K562 (cell line): ENCODE data around the gene NFAM1. TPM values are rescaled to one million over a fixed set of nuclear protein-coding genes. Genes with fewer than 3 reads are reported as not detected.

ENCODE experiments used
- ARID1B ChIP-seq: fragments of 450-650 bp; IDR thresholded peaks from 2 replicates; pipeline ENCODE4 v1.6.1; 2016; ENCODE audit warnings: antibody characterized with exemption, mild to moderate bottlenecking, inconsistent platforms
- ASH1L ChIP-seq: fragments of 450-650 bp; IDR thresholded peaks from 2 replicates; pipeline ENCODE4 v1.6.1; 2018; ENCODE audit warnings: borderline replicate concordance, mild to moderate bottlenecking, low read depth; ENCODE audit not compliant: partially characterized antibody
- ATF1 ChIP-seq, 2 experiments: fragments of 450-650 bp in 1 of 2; IDR thresholded peaks; 2 replicates each; pipeline ENCODE4 v1.6.1; 2016; ENCODE audit warnings: missing compliant biosample characterization in 1 of 2, missing genetic modification characterization in 1 of 2
- CREM ChIP-seq: IDR thresholded peaks from 2 replicates; pipeline ENCODE4 v1.6.1; 2014; ENCODE audit warnings: antibody characterized with exemption, low read depth
- CSDE1 ChIP-seq, 2 experiments: fragments of 450-650 bp; IDR thresholded peaks; 2 replicates each; pipeline ENCODE4 v1.6.1; 2016; ENCODE audit warnings: mild to moderate bottlenecking in 1 of 2
- E4F1 ChIP-seq: fragments of 250-450 bp; sonication (Bioruptor Pico); IDR thresholded peaks from 2 replicates; pipeline ENCODE4 v1.5.0; 2021; ENCODE audit warnings: mild to moderate bottlenecking, borderline replicate concordance
- MTA2 ChIP-seq: fragments of 450-650 bp; IDR thresholded peaks from 2 replicates; pipeline ENCODE4 v1.6.1; 2016; ENCODE audit warnings: low read depth
- NCOR1 ChIP-seq: fragments of 450-650 bp; IDR thresholded peaks from 2 replicates; pipeline ENCODE4 v1.6.1; 2016; ENCODE audit warnings: mild to moderate bottlenecking, moderate library complexity
- NRF1 ChIP-seq, 2 experiments: fragments of 450-650 bp; IDR thresholded peaks in 1 of 2; conservative IDR thresholded peaks in 1 of 2; 2 replicates each; pipeline ENCODE4 v1.6.1; 2014; ENCODE audit warnings: mild to moderate bottlenecking in 2 of 2
- PRDM10 ChIP-seq: fragments of 450-650 bp; IDR thresholded peaks from 2 replicates; pipeline ENCODE4 v1.6.1; 2018; ENCODE audit not compliant: partially characterized antibody
- RFX7 ChIP-seq: fragments of 250-450 bp; sonication (Bioruptor Pico); IDR thresholded peaks from 2 replicates; pipeline ENCODE4 v1.5.1; 2021; ENCODE audit warnings: mild to moderate bottlenecking
- SIN3A ChIP-seq, 2 experiments: fragments of 150-350 bp in 1 of 2; IDR thresholded peaks; 2 replicates each; pipeline ENCODE4 v1.6.1; 2011 to 2016; ENCODE audit warnings: borderline replicate concordance in 2 of 2, low read depth in 2 of 2, low read length in 2 of 2, mild to moderate bottlenecking in 2 of 2, moderate library complexity in 2 of 2; ENCODE audit not compliant: control insufficient read depth in 1 of 2
- SOX6 ChIP-seq: fragments of 450-650 bp; IDR thresholded peaks from 2 replicates; pipeline ENCODE4 v1.6.1; 2014; ENCODE audit warnings: mild to moderate bottlenecking
- TAF1 ChIP-seq: IDR thresholded peaks from 2 replicates; pipeline ENCODE4 v1.6.1; 2011; ENCODE audit warnings: mild to moderate bottlenecking, low read length, moderate library complexity; ENCODE audit not compliant: insufficient read depth, control insufficient read depth, severe bottlenecking; ENCODE audit errors: extremely low read depth
- ZNF253 ChIP-seq: fragments of 250-450 bp; sonication (Bioruptor Pico); conservative IDR thresholded peaks from 2 replicates; pipeline ENCODE4 v1.6.1; 2021; ENCODE audit warnings: mild to moderate bottlenecking
- ZNF445 ChIP-seq: fragments of 250-450 bp; sonication (Bioruptor Pico); IDR thresholded peaks from 2 replicates; pipeline ENCODE4 v1.4.0; 2020; ENCODE audit warnings: low read depth, mild to moderate bottlenecking, moderate library complexity
- ZNF76 ChIP-seq: fragments of 250-450 bp; sonication (Bioruptor Pico); IDR thresholded peaks from 2 replicates; pipeline ENCODE4 v1.4.0; 2020; ENCODE audit warnings: mild to moderate bottlenecking, moderate library complexity, borderline replicate concordance
- polyA plus RNA-seq, 8 experiments: library from polyadenylated mRNA; depleted of rRNA in 4 of 8; stranded (reverse) in 5 of 8; unstranded in 3 of 8; fragments of >200 nt; fragmentation: Nextera tagmentation in 2 of 8; fragmentation: Illumina TruSeq in 1 of 8; extraction: Ambion mirVana in 2 of 8; extraction: Trizol in 1 of 8; gene quantifications; 2 replicates each; pipeline versions ENCODE4 v1.2.1 to v1.2.3, GENCODE V29; 2011 to 2014; ENCODE audit warnings: inconsistent platforms in 1 of 8, missing spikeins in 1 of 8
- total RNA-seq, 7 experiments: library from RNA; depleted of rRNA in 6 of 7; stranded (reverse); fragments of >200 nt in 6 of 7; fragmentation: Illumina TruSeq in 2 of 7; extraction: Trizol in 2 of 7; gene quantifications; 2 replicates each; pipeline versions ENCODE4 v1.2.1 to v1.2.3, GENCODE V29; 2011 to 2021; ENCODE audit warnings: low replicate concordance in 1 of 7

NFAM1 gene
- total and polyA plus RNA-seq, 9 of the 15 experiments (the other 6 are each of a cell fraction or from before 2014, with no cell fraction given) = 0.01 to 0.18 (median 0.03) TPM; not detected in 5

GRCh38 chr22:42444077-42444904 lies 12.1 kb upstream of the NFAM1 start (continued):
- TF ChIP-seq SOX6 (no peak; the same call in 1 of the 2 replicates), E4F1 (no peak), SIN3A (IDR thresholded peaks at IDR 0.05; ENCODE audit: borderline replicate concordance in 2 of 2, control insufficient read depth in 1 of 2, low read depth in 2 of 2, low read length in 2 of 2) (no peak), ATF1 (CRISPR knock-in tag; IDR thresholded peaks at IDR 0.05) (no peak), ATF1 (tag; IDR thresholded peaks at IDR 0.05) (peak; percentile 79), ZNF253 (no peak), NRF1 (conservative IDR thresholded peaks at IDR 0.05 in 1 of 2, IDR thresholded peaks at IDR 0.05 in 1 of 2) (no peak), CREM (peak; percentile 50; the same call in 1 of the 2 replicates), PRDM10 (no peak), ZNF76 (CRISPR knock-in tag) (no peak), MTA2 (no peak), CSDE1 (IDR thresholded peaks at IDR 0.05) (no peak), ZNF445 (CRISPR knock-in tag) (no peak), ARID1B (peak; percentile 74), RFX7 (CRISPR knock-in tag) (no peak), TAF1 (no peak), ASH1L (no peak), NCOR1 (peak; percentile 61)
